Natural killer cell (primary cell): ENCODE results near the gene CNKSR2. TPM values are rescaled to one million over a fixed set of nuclear protein-coding genes. Genes with fewer than 3 reads are reported as not detected.

Source experiments
- ATAC-seq, 3 donors: fragments of 150-1000 bp in 2 of 3; fragments of 200-7000 bp in 1 of 3; cut with Tn5 transposase; 1 replicate in 1 of 3; 2 replicates in 2 of 3; pipeline ENCODE4 v1.10.0; 2021; ENCODE audit warnings: mild to moderate bottlenecking in 2 of 3, moderate library complexity in 2 of 3
- DNase-seq, 2 donors: peaks; one replicate each; pipeline versions ENCODE4 v3.0.0 to v3.0.0-alpha.2; 2013 to 2021; ENCODE audit warnings: mixed read lengths in 1 of 2
- H3K27ac ChIP-seq: one replicate; pipeline ENCODE4 v1.5.1; 2013; ENCODE audit warnings: mild to moderate bottlenecking, low read length
- H3K27me3 ChIP-seq: one replicate; pipeline ENCODE4 v1.6.1; 2013; ENCODE audit warnings: low read length; ENCODE audit not compliant: control insufficient read depth, insufficient read depth
- H3K36me3 ChIP-seq: one replicate; pipeline ENCODE4 v1.6.1; 2013; ENCODE audit warnings: low read length; ENCODE audit not compliant: control insufficient read depth, insufficient read depth
- H3K4me1 ChIP-seq: one replicate; pipeline ENCODE4 v1.6.1; 2013; ENCODE audit warnings: low read length; ENCODE audit not compliant: control insufficient read depth, insufficient read depth
- H3K4me3 ChIP-seq: one replicate; pipeline ENCODE4 v1.5.1; 2013; ENCODE audit warnings: low read length
- H3K9me3 ChIP-seq: one replicate; pipeline ENCODE4 v1.6.1; 2013; ENCODE audit warnings: low read length; ENCODE audit not compliant: control insufficient read depth, insufficient read depth
- H3K27ac Mint-ChIP-seq, 2 donors: one replicate each; pipeline ENCODE4 v1.8.0; 2022; ENCODE audit warnings: mild to moderate bottlenecking in 2 of 2, mixed read lengths in 2 of 2, moderate library complexity in 1 of 2
- H3K27me3 Mint-ChIP-seq, 2 donors: one replicate each; pipeline ENCODE4 v1.8.0; 2022; ENCODE audit warnings: low read depth in 2 of 2, mixed read lengths in 2 of 2
- H3K36me3 Mint-ChIP-seq: one replicate; pipeline ENCODE4 v1.8.0; 2022; ENCODE audit warnings: mixed read lengths
- H3K4me1 Mint-ChIP-seq, 2 donors: one replicate each; pipeline ENCODE4 v1.8.0; 2022; ENCODE audit warnings: mixed read lengths in 2 of 2
- H3K4me3 Mint-ChIP-seq: one replicate; pipeline ENCODE4 v1.8.0; 2022; ENCODE audit warnings: mild to moderate bottlenecking, moderate library complexity, mixed read lengths
- H3K9me3 Mint-ChIP-seq, 2 donors: one replicate each; pipeline ENCODE4 v1.8.0; 2022; ENCODE audit warnings: mixed read lengths in 2 of 2
- CTCF ChIP-seq: fragments of 200-600 bp; IDR thresholded peaks from one replicate; pipeline ENCODE4 v1.8.0; 2022; ENCODE audit warnings: antibody characterized with exemption
- WGBS: methylation state at CpG from one replicate; pipeline ENCODE4 v1.1.7; 2013; ENCODE audit warnings: missing lambda C conversion rate; ENCODE audit not compliant: insufficient coverage; 5-methylcytosine and 5-hydroxymethylcytosine counted together
- intact Hi-C: fragments of 100-400 bp; cut with micrococcal nuclease; formaldehyde crosslinking; loops from one replicate; pipeline ENCODE4 v1.14.2; 2022
- total RNA-seq, 4 donors: library from RNA; stranded (reverse); fragments of 120-200 nt in 1 of 4; gene quantifications; one replicate each; pipeline versions ENCODE4 v1.2.3 to v1.2.4, GENCODE V29; 2013 to 2022

CNKSR2 gene
- total RNA-seq, 3 donors from 2014 or later (not counting 1 experiment from before 2014, with no cell fraction given) = 1.8 to 2.2 (median 1.8) TPM

- TF ChIP-seq CTCF = no peak
- DNase-seq (no peak), ATAC-seq (no peak)
- Histone ChIP-seq H3K36me3 (no peaks in the 10 kb centered on the region), H3K4me1 (no peaks in the 10 kb centered on the region), H3K27ac (no peak overlapping the region), H3K9me3 (no peaks in the 10 kb centered on the region), H3K27me3 (no peaks in the 10 kb centered on the region), H3K4me3 (no peak overlapping the region)
- intact Hi-C loops = no loop called here
- peaks cover 3 to 13% of the 10 kb centered on the region in 2 donors for H3K27me3 Mint-ChIP-seq
- H3K4me3 Mint-ChIP-seq = no peak overlapping the region
- H3K36me3 Mint-ChIP-seq = no peaks in the 10 kb centered on the region
- WGBS = 77% methylated on average over 3 of the region's 4 CpGs
- peaks cover 0 to 3% of the 10 kb centered on the region in 2 donors for H3K9me3 Mint-ChIP-seq
- no peak overlapping the region for H3K27ac Mint-ChIP-seq
- no peaks in the 10 kb centered on the region for H3K4me1 Mint-ChIP-seq
These were observed 303.9 kb downstream of the CNKSR2 start for GRCh38 chrX:21678048-21678612.

GRCh38 chrX:21683941-21684340 is 309.7 kb downstream of the CNKSR2 start:
- Histone ChIP-seq H3K27me3 (no peaks in the 10 kb centered on the region), H3K4me3 (no peak overlapping the region), H3K36me3 (no peaks in the 10 kb centered on the region), H3K9me3 (no peaks in the 10 kb centered on the region), H3K27ac (no peak overlapping the region), H3K4me1 (no peaks in the 10 kb centered on the region)
- DNase-seq (no peak), ATAC-seq (no peak)
- H3K27ac Mint-ChIP-seq = no peak overlapping the region
- H3K4me1 Mint-ChIP-seq = no peaks in the 10 kb centered on the region
- peaks cover 0 to 10% of the 10 kb centered on the region in 2 donors for H3K27me3 Mint-ChIP-seq
- WGBS = no CpG with 5 or more reads among the region's 1 CpG
- no peaks in the 10 kb centered on the region for H3K36me3 Mint-ChIP-seq
- TF ChIP-seq CTCF = no peak
- intact Hi-C loops = no loop called here
- H3K9me3 Mint-ChIP-seq = peaks cover 0 to 2% of the 10 kb centered on the region in 2 donors
- no peak overlapping the region for H3K4me3 Mint-ChIP-seq

DNA sequence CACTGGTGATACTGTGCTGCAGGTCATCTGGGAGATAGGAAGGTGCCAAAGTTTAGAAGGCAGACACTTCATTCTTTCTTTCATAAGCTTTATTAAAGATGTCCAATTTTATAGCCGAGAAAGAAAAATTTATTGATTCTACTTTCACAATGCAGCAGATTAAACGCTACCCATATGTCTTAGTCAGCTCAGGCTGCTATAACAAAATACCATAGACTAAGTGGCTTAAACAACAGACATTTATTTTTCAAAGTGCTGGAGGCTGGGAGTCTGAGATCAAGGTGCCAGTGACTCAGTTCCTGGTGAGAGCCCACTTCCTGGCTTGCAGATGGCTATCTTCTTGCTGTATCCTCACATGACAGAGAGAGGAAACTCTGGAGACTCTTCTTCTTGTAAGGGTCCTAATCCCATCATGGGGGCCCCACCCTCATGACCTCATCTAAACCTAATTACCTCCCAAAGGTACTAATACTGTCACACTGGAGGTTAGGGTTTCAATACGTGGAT is 317.3 kb downstream of the CNKSR2 start:
- Mint-ChIP-seq H3K4me3 (no peak overlapping the region), H3K9me3 (peaks cover 0 to 2% of the 10 kb centered on the region in 2 donors), H3K4me1 (no peaks in the 10 kb centered on the region), H3K36me3 (no peaks in the 10 kb centered on the region), H3K27ac (no peak overlapping the region), H3K27me3 (no peaks in the 10 kb centered on the region)
- Histone ChIP-seq H3K9me3 (no peaks in the 10 kb centered on the region), H3K27ac (no peak overlapping the region), H3K4me1 (no peaks in the 10 kb centered on the region), H3K36me3 (no peaks in the 10 kb centered on the region), H3K27me3 (no peaks in the 10 kb centered on the region), H3K4me3 (no peak overlapping the region)
- ATAC-seq (no peak), DNase-seq (no peak)
- intact Hi-C loops = no loop called here
- WGBS = 80% methylated on average over 3 of the region's 3 CpGs
- no peak for TF ChIP-seq CTCF

DNA sequence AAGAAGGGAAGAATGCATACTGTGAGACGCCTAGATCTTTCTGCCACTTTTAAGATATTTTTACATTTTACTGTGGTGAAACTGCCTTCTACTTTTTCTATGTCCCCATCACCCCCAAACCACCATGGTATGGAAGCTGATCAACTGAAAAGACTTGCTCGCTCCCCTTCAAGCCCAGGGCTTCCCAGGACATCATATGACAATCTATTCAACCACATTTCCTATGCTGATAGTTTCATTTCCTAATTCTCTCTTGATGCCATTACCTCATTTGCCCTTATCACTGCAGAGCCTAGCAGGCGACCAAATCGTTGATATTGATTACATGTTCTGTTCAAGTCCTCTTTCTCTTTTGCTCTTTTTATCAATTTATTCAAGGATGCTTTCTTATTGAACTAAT is 324.1 kb downstream of the CNKSR2 start:
- no peaks in the 10 kb centered on the region for H3K4me1 Mint-ChIP-seq
- Histone ChIP-seq H3K36me3 (no peaks in the 10 kb centered on the region), H3K9me3 (no peaks in the 10 kb centered on the region), H3K27me3 (no peaks in the 10 kb centered on the region), H3K4me1 (no peaks in the 10 kb centered on the region), H3K27ac (no peak overlapping the region), H3K4me3 (no peak overlapping the region)
- no peak overlapping the region for H3K27ac Mint-ChIP-seq
- ATAC-seq (no peak), DNase-seq (no peak)
- no peaks in the 10 kb centered on the region for H3K36me3 Mint-ChIP-seq
- intact Hi-C loops = no loop called here
- H3K4me3 Mint-ChIP-seq = no peak overlapping the region
- TF ChIP-seq CTCF = no peak
- no peaks in the 10 kb centered on the region for H3K9me3 Mint-ChIP-seq
- peaks cover 0 to 6% of the 10 kb centered on the region in 2 donors for H3K27me3 Mint-ChIP-seq
- 50% methylated on average over 3 of the region's 4 CpGs for WGBS
